ENCODE results near the gene CBFA2T3. TPM values are rescaled to one million over a fixed set of nuclear protein-coding genes. Genes with fewer than 3 reads are reported as not detected.

The CBFA2T3 gene
- total RNA-seq, 1 experiment from 2014 or later, result not detected

- DNase-seq (ENCODE audit: low spot score), result no peak
Observed at GRCh38 chr16:88939245-88939971, 37.6 kb downstream of the CBFA2T3 start.

DNA sequence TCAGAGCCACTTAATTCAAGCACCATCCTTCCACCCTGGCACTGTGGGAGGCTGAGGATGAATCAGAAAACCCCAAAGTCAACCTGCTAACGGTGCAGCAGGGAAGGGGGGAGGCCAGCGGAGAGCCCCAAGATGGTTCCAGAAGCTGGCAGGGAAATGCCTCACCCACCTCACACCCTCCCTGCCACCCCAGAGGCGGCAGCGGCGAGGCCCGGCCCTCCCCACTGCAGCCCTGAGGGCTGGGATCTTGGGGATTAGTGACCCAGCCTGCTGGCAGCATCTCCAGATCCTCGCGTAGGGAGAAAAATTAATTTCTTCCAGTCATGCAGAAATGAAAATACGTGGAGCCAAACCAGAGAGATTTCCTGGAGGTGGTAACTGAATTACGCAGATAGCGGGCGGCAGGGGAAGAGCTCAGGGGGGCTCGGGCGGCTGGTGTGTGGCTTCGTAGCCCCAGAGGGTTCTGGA, 38.2 kb downstream of the CBFA2T3 start:
- DNase-seq (ENCODE audit: low spot score), result no peak

- no peak for DNase-seq (ENCODE audit: low spot score)
Observed at GRCh38 chr16:88938119-88938776, 38.8 kb downstream of the CBFA2T3 start.

- DNase-seq (ENCODE audit: low spot score), result no peak
Observed at GRCh38 chr16:88937206-88937621, 39.8 kb downstream of the CBFA2T3 start.

GRCh38 chr16:88936556-88937205, 40.3 kb downstream of the CBFA2T3 start:
- no peak for DNase-seq (ENCODE audit: low spot score)

GRCh38 chr16:88936008-88936555, 40.9 kb downstream of the CBFA2T3 start:
- DNase-seq (ENCODE audit: low spot score), result no peak

DNA sequence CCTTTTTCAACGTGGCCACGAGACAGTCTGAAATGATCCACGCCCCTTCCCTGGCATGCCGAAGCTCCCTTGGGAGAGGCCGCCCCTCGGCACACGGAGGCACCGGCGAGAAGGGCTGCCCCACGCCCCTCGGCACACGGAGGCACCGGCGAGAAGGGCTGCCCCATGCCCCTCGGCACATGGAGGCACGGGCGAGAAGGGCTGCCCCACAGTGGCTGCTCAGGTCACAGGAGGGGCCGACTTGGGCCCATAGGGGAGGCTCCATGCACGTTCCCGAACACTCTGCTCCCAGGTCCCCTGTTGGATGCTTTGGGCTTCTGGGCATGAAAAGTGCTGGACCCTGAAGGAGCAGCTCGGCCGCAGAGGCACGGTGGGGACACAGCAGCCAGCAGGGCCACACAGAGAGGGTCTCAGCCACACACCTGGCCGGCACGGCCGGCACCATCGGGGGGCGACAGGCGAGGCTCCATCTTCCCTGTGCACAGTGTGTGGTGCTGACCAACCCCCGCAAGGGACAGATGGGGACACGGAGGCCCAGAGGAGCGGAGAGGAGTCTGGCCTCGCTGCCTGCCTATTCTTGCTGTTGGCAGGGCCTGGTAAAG, 42.8 kb downstream of the CBFA2T3 start:
- no peak for DNase-seq (ENCODE audit: low spot score)

DNA sequence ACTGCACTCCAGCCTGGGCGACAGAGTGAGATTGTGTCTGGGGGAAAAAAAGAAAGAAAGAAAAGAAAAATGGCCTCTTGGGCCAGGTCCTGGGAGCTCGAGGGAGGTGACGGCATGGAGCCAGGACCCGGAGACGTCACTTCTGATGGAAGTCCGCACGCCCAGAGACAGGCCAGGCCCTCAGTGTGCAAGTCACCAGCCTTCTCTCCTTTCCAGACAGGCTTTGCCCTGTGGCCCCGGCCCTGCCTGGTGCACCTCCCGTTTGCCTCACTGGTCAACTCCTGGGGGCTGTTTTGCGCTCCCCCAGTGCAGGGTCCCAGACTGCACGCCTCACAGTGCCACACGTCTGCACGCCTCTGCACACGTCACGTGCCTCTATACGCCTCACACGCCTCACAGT, 44.1 kb downstream of the CBFA2T3 start:
- DNase-seq (ENCODE audit: low spot score), result no peak

GRCh38 chr16:88931936-88932335, 45.1 kb downstream of the CBFA2T3 start:
- no peak for DNase-seq (ENCODE audit: low spot score)

GRCh38 chr16:88931373-88931900, 45.6 kb downstream of the CBFA2T3 start:
- no peak for DNase-seq (ENCODE audit: low spot score)

GRCh38 chr16:88930716-88931115, 46.3 kb downstream of the CBFA2T3 start:
- no peak for DNase-seq (ENCODE audit: low spot score)

DNA sequence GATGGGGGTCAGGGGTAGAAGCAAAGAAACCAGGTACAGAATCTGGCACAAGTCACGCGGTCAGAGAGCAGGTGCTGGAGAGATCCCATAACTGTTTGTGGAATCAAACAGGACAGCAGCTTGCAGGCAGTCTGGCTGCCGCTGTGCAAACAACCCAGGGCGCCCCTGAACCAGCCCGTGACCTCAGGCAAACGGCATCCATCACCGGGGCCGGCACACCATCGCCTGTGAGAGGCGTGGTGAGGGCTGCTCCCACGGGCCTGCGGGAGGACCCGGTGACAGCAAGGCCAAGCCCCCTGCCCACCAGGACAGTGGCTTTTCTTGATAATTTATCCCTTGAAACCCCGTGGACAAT, 47.9 kb downstream of the CBFA2T3 start:
- no peak for DNase-seq (ENCODE audit: low spot score)

DNA sequence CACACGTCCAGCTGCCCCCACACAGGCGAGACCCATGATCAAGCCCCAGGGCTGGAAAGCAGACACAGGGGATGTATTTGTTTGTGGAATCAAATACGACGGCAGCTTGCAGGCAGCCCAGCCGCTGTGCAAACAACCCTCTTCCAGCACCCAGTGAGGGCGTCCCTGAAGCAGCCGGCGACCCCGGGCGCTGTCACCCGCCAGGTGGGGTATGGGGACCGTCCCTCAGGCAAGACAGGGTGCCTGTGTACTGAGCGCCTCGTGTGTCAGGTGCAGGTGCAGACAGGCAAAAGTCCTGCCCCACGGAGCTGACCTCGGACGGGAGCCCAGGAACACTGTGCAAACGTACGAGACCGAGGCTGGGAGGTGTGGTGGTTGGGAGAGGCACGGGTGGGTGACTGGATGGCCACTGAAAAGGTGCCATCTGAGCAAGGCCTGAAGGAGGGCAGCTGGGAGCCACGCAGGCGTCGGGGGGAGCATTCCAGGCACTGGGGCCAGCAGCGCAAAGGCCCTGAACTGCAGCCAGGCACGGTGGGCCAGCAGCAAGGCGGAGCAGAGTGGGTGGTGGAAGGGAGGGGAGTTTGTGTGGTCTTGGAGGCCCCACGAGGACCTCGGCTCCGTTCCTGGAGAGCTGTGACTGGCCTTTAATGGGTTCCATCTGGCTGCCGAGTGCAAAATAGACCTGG, 48.5 kb downstream of the CBFA2T3 start:
- DNase-seq (ENCODE audit: low spot score), result no peak

GRCh38 chr16:88927661-88928060, 49.3 kb downstream of the CBFA2T3 start:
- no peak for DNase-seq (ENCODE audit: low spot score)

DNA sequence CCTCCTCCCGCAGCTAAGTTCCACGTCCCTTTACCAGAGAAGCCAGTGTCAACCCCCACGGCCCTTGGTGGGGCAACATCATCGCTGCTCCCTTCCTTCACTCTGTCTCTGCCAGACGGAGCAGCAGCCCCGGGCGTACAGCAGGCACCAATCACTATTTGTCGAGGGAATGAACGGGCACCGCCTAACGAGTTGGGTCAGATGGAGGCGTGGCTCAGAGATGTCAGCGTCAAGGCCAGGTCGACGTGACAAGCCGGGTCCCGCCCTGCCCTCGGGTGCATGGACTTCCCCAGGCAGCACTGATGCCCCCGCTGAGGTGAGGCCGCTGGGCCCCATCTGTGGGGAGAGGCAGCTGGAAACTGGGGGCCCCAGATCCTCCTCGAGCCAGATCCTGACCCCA, 50.0 kb downstream of the CBFA2T3 start:
- no peak for DNase-seq (ENCODE audit: low spot score)

- no peak for DNase-seq (ENCODE audit: low spot score)
Observed at GRCh38 chr16:88926374-88926990, 50.5 kb downstream of the CBFA2T3 start.

GRCh38 chr16:88925540-88925887, 51.5 kb downstream of the CBFA2T3 start:
- no peak for DNase-seq (ENCODE audit: low spot score)

GRCh38 chr16:88924834-88925539, 52.0 kb downstream of the CBFA2T3 start:
- DNase-seq (ENCODE audit: low spot score), result peak; percentile 89

GRCh38 chr16:88923926-88924833, 52.8 kb downstream of the CBFA2T3 start:
- no peak for DNase-seq (ENCODE audit: low spot score)
